H1 (cell line): ENCODE measurements around the gene NAA25. TPM values are rescaled to one million over a fixed set of nuclear protein-coding genes. Genes with fewer than 3 reads are reported as not detected.

Source experiments
- CTCF ChIA-PET: fragments of 300-600 bp; sonication (Branson Sonifier 250); formaldehyde crosslinking; loops from one replicate; lab custom pipeline; 2021; ENCODE audit not compliant: partially characterized antibody; lab: Charles Lee
- POLR2A ChIA-PET: fragments of 300-600 bp; sonication (Branson Sonifier 250); formaldehyde crosslinking; loops from one replicate; lab custom pipeline; 2021; ENCODE audit warnings: inconsistent platforms; ENCODE audit not compliant: partially characterized antibody; lab: Charles Lee
- DNase-seq, 2 experiments: peaks; one replicate each; pipeline versions ENCODE4 v3.0.0 to v3.0.0-alpha.2; 2010 to 2022; ENCODE audit warnings: low spot score in 2 of 2, low read depth in 1 of 2, mixed read lengths in 1 of 2
- FAIRE-seq: peaks from 2 replicates; lab custom pipeline; 2011; peaks lifted over from hg19 to GRCh38; lab: Jason Lieb, UNC
- H2AFZ ChIP-seq: 2 replicates; pipeline ENCODE4 v1.8.1; 2012; ENCODE audit warnings: low read length, inconsistent platforms
- H2AK5ac ChIP-seq: 2 replicates; pipeline ENCODE4 v1.6.1; 2013; ENCODE audit warnings: low read depth, low read length
- H2BK120ac ChIP-seq: replicated peaks from 2 replicates; pipeline ENCODE3; 2013; ENCODE audit warnings: low read depth, low read length, inconsistent platforms
- H2BK12ac ChIP-seq: 2 replicates; pipeline ENCODE4 v1.6.1; 2013; ENCODE audit warnings: low read depth, low read length
- H2BK15ac ChIP-seq: 2 replicates; pipeline ENCODE4 v1.6.1; 2013; ENCODE audit warnings: low read length
- H2BK20ac ChIP-seq: 2 replicates; pipeline ENCODE4 v1.6.1; 2013; ENCODE audit warnings: low read length
- H2BK5ac ChIP-seq: 2 replicates; pipeline ENCODE4 v1.6.1; 2013; ENCODE audit warnings: low read depth, low read length
- H3K14ac ChIP-seq: 2 replicates; pipeline ENCODE4 v1.6.1; 2013; ENCODE audit warnings: inconsistent platforms; ENCODE audit not compliant: insufficient read length
- H3K18ac ChIP-seq: 2 replicates; pipeline ENCODE4 v1.6.1; 2013; ENCODE audit warnings: low read length; ENCODE audit errors: extremely low read depth
- H3K23ac ChIP-seq: 2 replicates; pipeline ENCODE4 v1.6.1; 2013; ENCODE audit warnings: inconsistent platforms; ENCODE audit not compliant: insufficient read length
- H3K23me2 ChIP-seq: 2 replicates; pipeline ENCODE4 v1.6.1; 2013; ENCODE audit warnings: low read depth, low read length
- H3K27ac ChIP-seq: 2 replicates; pipeline ENCODE4 v1.6.1; 2011; ENCODE audit warnings: low read depth, low read length, inconsistent platforms
- H3K27me3 ChIP-seq, 4 experiments: replicated peaks in 1 of 4; 1 replicate in 1 of 4; 2 replicates in 3 of 4; pipeline versions ENCODE4 v1.6.1 to v1.8.1; 2011 to 2013; ENCODE audit warnings: low read length in 3 of 4, mild to moderate bottlenecking in 3 of 4, inconsistent platforms in 2 of 4, mixed read lengths in 2 of 4, moderate library complexity in 1 of 4; ENCODE audit not compliant: control insufficient read depth in 3 of 4, insufficient read depth in 3 of 4; ENCODE audit errors: extremely low read depth in 1 of 4
- H3K36me3 ChIP-seq, 4 experiments: 2 replicates each; pipeline versions ENCODE4 v1.6.1 to v1.8.1; 2011 to 2013; ENCODE audit warnings: mild to moderate bottlenecking in 4 of 4, low read length in 3 of 4, moderate library complexity in 2 of 4, control low read depth in 1 of 4, inconsistent platforms in 1 of 4; ENCODE audit not compliant: insufficient read depth in 4 of 4, control insufficient read depth in 2 of 4
- H3K4ac ChIP-seq: replicated peaks from 2 replicates; pipeline ENCODE3; 2013; ENCODE audit warnings: low read length, low read depth, mixed read lengths, inconsistent platforms; ENCODE audit not compliant: insufficient read length
- H3K4me1 ChIP-seq, 4 experiments: replicated peaks in 1 of 4; 1 replicate in 1 of 4; 2 replicates in 3 of 4; pipeline versions ENCODE4 v1.6.1 to v1.8.1; 2011 to 2013; ENCODE audit warnings: low read length in 3 of 4, inconsistent platforms in 2 of 4, mixed read lengths in 1 of 4; ENCODE audit not compliant: insufficient read depth in 4 of 4, control insufficient read depth in 3 of 4
- H3K4me2 ChIP-seq, 2 experiments: 2 replicates each; pipeline versions ENCODE4 v1.6.1 to v1.8.1; 2011 to 2013; ENCODE audit warnings: low read depth in 2 of 2, low read length in 2 of 2, control low read depth in 1 of 2, inconsistent platforms in 1 of 2, mild to moderate bottlenecking in 1 of 2; ENCODE audit not compliant: insufficient read depth in 1 of 2
- H3K4me3 ChIP-seq, 4 experiments: fragments of 200-600, 300-600 bp in 1 of 4; sonication (generic), shearing (Covaris generic), sonication (Bioruptor Twin) in 1 of 4; 2 replicates each; pipeline versions ENCODE4 v1.5.1 to v1.8.1; 2011 to 2016; ENCODE audit warnings: low read length in 4 of 4, low read depth in 3 of 4, control low read depth in 2 of 4, inconsistent platforms in 2 of 4, mild to moderate bottlenecking in 2 of 4, mixed read lengths in 1 of 4, moderate library complexity in 1 of 4; ENCODE audit not compliant: insufficient read depth in 2 of 4; ENCODE audit errors: extremely low read depth in 1 of 4
- H3K56ac ChIP-seq: replicated peaks from 2 replicates; pipeline ENCODE3; 2013; ENCODE audit warnings: low read depth, mild to moderate bottlenecking, mixed read lengths, low read length, inconsistent platforms; ENCODE audit not compliant: insufficient read length
- H3K79me1 ChIP-seq: 2 replicates; pipeline ENCODE4 v1.6.1; 2013; ENCODE audit warnings: low read depth, low read length, control low read depth
- H3K79me2 ChIP-seq, 2 experiments: 2 replicates each; pipeline versions ENCODE4 v1.6.1 to v1.8.1; 2012 to 2013; ENCODE audit warnings: low read length in 2 of 2, mild to moderate bottlenecking in 2 of 2, inconsistent platforms in 1 of 2; ENCODE audit not compliant: insufficient read depth in 2 of 2, control insufficient read depth in 1 of 2
- H3K9ac ChIP-seq, 4 experiments: replicated peaks in 1 of 4; 1 replicate in 1 of 4; 2 replicates in 3 of 4; pipeline versions ENCODE4 v1.6.1 to v1.8.1; 2011 to 2013; ENCODE audit warnings: low read depth in 3 of 4, low read length in 3 of 4, control low read depth in 2 of 4, mild to moderate bottlenecking in 2 of 4, moderate library complexity in 2 of 4, inconsistent platforms in 1 of 4; ENCODE audit errors: extremely low read depth in 1 of 4
- H3K9me3 ChIP-seq, 2 experiments: 2 replicates each; pipeline versions ENCODE4 v1.6.1 to v1.8.1; 2012 to 2013; ENCODE audit warnings: mild to moderate bottlenecking in 2 of 2, moderate library complexity in 2 of 2, control low read depth in 1 of 2, inconsistent platforms in 1 of 2, low read depth in 1 of 2, low read length in 1 of 2, mixed read lengths in 1 of 2; ENCODE audit not compliant: insufficient read depth in 2 of 2
- H4K20me1 ChIP-seq, 2 experiments: replicated peaks in 1 of 2; 2 replicates each; pipeline versions ENCODE3 to v1.8.1; 2011 to 2013; ENCODE audit warnings: inconsistent platforms in 2 of 2, low read length in 2 of 2, mild to moderate bottlenecking in 1 of 2; ENCODE audit not compliant: insufficient read depth in 2 of 2, control insufficient read depth in 1 of 2
- H4K5ac ChIP-seq: 2 replicates; pipeline ENCODE4 v1.6.1; 2013; ENCODE audit warnings: low read length, low read depth, mixed read lengths, inconsistent platforms; ENCODE audit not compliant: insufficient read length
- H4K8ac ChIP-seq: 2 replicates; pipeline ENCODE4 v1.8.0; 2013; ENCODE audit warnings: mild to moderate bottlenecking, moderate library complexity, low read length, inconsistent platforms; ENCODE audit not compliant: insufficient read depth; ENCODE audit errors: extremely low read depth
- H4K91ac ChIP-seq: replicated peaks from 2 replicates; pipeline ENCODE3; 2013; ENCODE audit warnings: low read length, mixed read lengths, inconsistent platforms; ENCODE audit not compliant: insufficient read length
- ATF3 ChIP-seq: IDR thresholded peaks from 2 replicates; pipeline ENCODE4 v1.6.1; 2011; ENCODE audit warnings: low read depth, mild to moderate bottlenecking, low read length; ENCODE audit not compliant: insufficient read depth
- BCL11A ChIP-seq, 2 experiments: IDR thresholded peaks; one replicate each; pipeline ENCODE4 v1.6.1; 2011; ENCODE audit warnings: low read depth in 2 of 2, low read length in 2 of 2, mild to moderate bottlenecking in 2 of 2
- BRCA1 ChIP-seq: IDR thresholded peaks from 2 replicates; pipeline ENCODE4 v1.6.1; 2012; ENCODE audit warnings: low read depth, low read length, improper control_type of control experiment
- CREB1 ChIP-seq: IDR thresholded peaks from 2 replicates; pipeline ENCODE4 v1.6.1; 2012; ENCODE audit warnings: inconsistent platforms
- CTBP2 ChIP-seq: IDR thresholded peaks from 2 replicates; pipeline ENCODE4 v1.7.0; 2011; ENCODE audit warnings: borderline replicate concordance, mild to moderate bottlenecking, moderate library complexity, mixed read lengths, low read length; ENCODE audit not compliant: insufficient read depth, insufficient read length
- E2F6 ChIP-seq: IDR thresholded peaks from 2 replicates; pipeline ENCODE4 v1.6.1; 2012; ENCODE audit warnings: inconsistent platforms
- EGR1 ChIP-seq: IDR thresholded peaks from 2 replicates; pipeline ENCODE4 v1.6.1; 2011; ENCODE audit warnings: low read depth, low read length, borderline replicate concordance
- EZH2 ChIP-seq: fragments of 200-600 bp; sonication (generic); IDR thresholded peaks from 2 replicates; pipeline ENCODE4 v1.7.1; 2012; ENCODE audit warnings: low read depth, mild to moderate bottlenecking, moderate library complexity, low read length, inconsistent platforms; ENCODE audit not compliant: severe bottlenecking
- FOSL1 ChIP-seq: IDR thresholded peaks from 2 replicates; pipeline ENCODE4 v1.6.1; 2011; ENCODE audit warnings: mild to moderate bottlenecking, low read depth, low read length, moderate library complexity; ENCODE audit not compliant: insufficient read depth
- GTF2F1 ChIP-seq: IDR thresholded peaks from 2 replicates; pipeline ENCODE4 v1.6.1; 2012; ENCODE audit warnings: low read depth, low read length, improper control_type of control experiment, borderline replicate concordance
- POLR2AphosphoS5 ChIP-seq: IDR thresholded peaks from 2 replicates; pipeline ENCODE4 v1.6.1; 2011; ENCODE audit warnings: low read depth, low read length
- RFX5 ChIP-seq: IDR thresholded peaks from 2 replicates; pipeline ENCODE4 v1.6.1; 2011; ENCODE audit warnings: low read depth, low read length, improper control_type of control experiment, borderline replicate concordance
- SIX5 ChIP-seq: IDR thresholded peaks from 2 replicates; pipeline ENCODE4 v1.6.1; 2011; ENCODE audit warnings: mild to moderate bottlenecking, low read depth, low read length
- SUZ12 ChIP-seq: fragments of 200-600 bp; sonication (generic); IDR thresholded peaks from 2 replicates; pipeline ENCODE4 v1.6.1; 2012; ENCODE audit warnings: mild to moderate bottlenecking, inconsistent platforms, low read length, moderate library complexity, mixed read lengths
- WGBS, 2 experiments: shearing (Covaris generic) in 1 of 2; methylation state at CpG; one replicate each; pipeline versions ENCODE4 v1.1.6 to v1.1.7; 2013 to 2015; ENCODE audit warnings: low lambda C conversion rate in 2 of 2, mixed read lengths in 2 of 2, inconsistent platforms in 1 of 2, low coverage in 1 of 2, missing lambda C conversion rate in 1 of 2; ENCODE audit not compliant: insufficient replicate concordance in 2 of 2, insufficient coverage in 1 of 2, insufficient read length in 1 of 2; ENCODE audit errors: extremely low coverage in 1 of 2, missing lambda C conversion rate in 1 of 2; 5-methylcytosine and 5-hydroxymethylcytosine counted together
- polyA plus RNA-seq, 7 experiments: library from polyadenylated mRNA; depleted of rRNA in 3 of 7; stranded (reverse) in 5 of 7; unstranded in 2 of 7; fragments of >200 nt in 5 of 7; fragments of 200-250 nt in 2 of 7; gene quantifications; 1 replicate in 5 of 7; 2 replicates in 1 of 7; 4 replicates in 1 of 7; pipeline versions ENCODE4 v1.2.1 to v1.2.3, GENCODE V29; 2011 to 2013; ENCODE audit warnings: missing spikeins in 2 of 7, mixed read lengths in 2 of 7
- total RNA-seq: library from RNA; stranded (reverse); fragmentation: NEBNext Ultra II Directional; extraction: Animal tissue kit (Norgen Biotek cat#: 25700); gene quantifications from 2 replicates; pipeline ENCODE4 v1.2.1, GENCODE V29; 2021

Gene NAA25
- total and polyA plus RNA-seq, 2 of the 8 experiments (the other 6 are each of a cell fraction or from before 2014, with no cell fraction given): 10.8 to 60.3 TPM

DNA sequence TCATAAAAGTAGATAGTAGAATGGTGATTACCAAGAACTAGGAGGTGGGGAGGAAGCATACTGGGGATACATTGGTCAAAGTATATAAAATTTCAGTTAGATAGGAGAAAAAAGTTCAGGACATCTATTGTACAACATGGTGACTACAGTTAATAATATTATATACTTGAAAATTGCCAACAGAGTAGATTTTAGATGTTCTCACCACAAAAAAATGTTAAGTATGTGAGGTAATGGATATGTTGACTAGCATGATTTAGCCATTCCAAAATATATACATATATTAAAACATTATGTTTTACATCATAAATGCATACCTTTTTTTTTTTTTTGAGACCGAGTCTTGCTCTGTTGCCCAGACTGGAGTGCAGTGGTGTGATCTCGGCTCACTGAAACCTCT is 126.6 kb downstream of the NAA25 start:
- H4K91ac ChIP-seq: no peak overlapping the region
- H3K79me1 ChIP-seq: no peaks in the 10 kb centered on the region
- no peak overlapping the region for H3K56ac ChIP-seq
- H3K18ac ChIP-seq: no peak overlapping the region
- CTCF ChIA-PET: interaction anchor here (1.2 to 1.5 kb wide), 2 partner anchors 11 to 38 kb away, joined by 3 to 4 read pairs; no protein-coding TSS in a partner anchor
- no peak overlapping the region for H2BK12ac ChIP-seq
- H3K36me3 ChIP-seq: no peaks in the 10 kb centered on the region
- FAIRE-seq: no peak
- H3K79me2 ChIP-seq: no peaks in the 10 kb centered on the region
- H3K14ac ChIP-seq: no peak overlapping the region
- no peak overlapping the region for H2BK15ac ChIP-seq
- 90% methylated on average over 2 of the region's 2 CpGs; no CpG with 5 or more reads in 1 of the 2 experiments for WGBS, 2 experiments
- no peak overlapping the region for H4K5ac ChIP-seq
- no peak overlapping the region for H4K8ac ChIP-seq
- H3K23ac ChIP-seq: no peak overlapping the region
- no peak overlapping the region for H3K4ac ChIP-seq
- H3K23me2 ChIP-seq: no peaks in the 10 kb centered on the region
- H3K4me3 ChIP-seq: no peak overlapping the region
- H2BK5ac ChIP-seq: no peak overlapping the region
- H3K27me3 ChIP-seq: no peaks in the 10 kb centered on the region
- no peaks in the 10 kb centered on the region for H3K4me1 ChIP-seq
- no peak overlapping the region for H3K9ac ChIP-seq
- H3K4me2 ChIP-seq: no peak overlapping the region
- no peak overlapping the region for H2AK5ac ChIP-seq
- H3K9me3 ChIP-seq: no peaks in the 10 kb centered on the region
- H2BK120ac ChIP-seq: no peak overlapping the region
- no peak overlapping the region for H2BK20ac ChIP-seq
- DNase-seq: no peak
- no peaks in the 10 kb centered on the region for H4K20me1 ChIP-seq
- no peak overlapping the region for H3K27ac ChIP-seq
- POLR2A ChIA-PET: interaction anchor here (0.7 to 2.2 kb wide), 2 partner anchors 42 to 190 kb away, joined by 4 to 5 read pairs; no protein-coding TSS in a partner anchor
- H2AFZ ChIP-seq: no peak overlapping the region
- TF ChIP-seq CTBP2 (no peak), CREB1 (no peak), BRCA1 (no peak), SUZ12 (no peak), EGR1 (no peak), POLR2AphosphoS5 (no peak), SIX5 (no peak), GTF2F1 (no peak), RFX5 (no peak), BCL11A (IDR thresholded peaks at IDR 0.05; ENCODE audit: low read depth in 2 of 2, low read length in 2 of 2) (no peak), ATF3 (no peak), FOSL1 (no peak), EZH2 (no peak), E2F6 (no peak)
